BJ (cell line): ENCODE results near the gene EGFLAM. TPM values are rescaled to one million over a fixed set of nuclear protein-coding genes. Genes with fewer than 3 reads are reported as not detected.

ENCODE experiments used
- CTCF ChIA-PET: fragments of 350-600 bp; formaldehyde crosslinking; extraction: SDS; loops from one replicate; lab custom pipeline; 2021; ENCODE audit warnings: antibody characterized with exemption, inconsistent platforms; lab: Yijun Ruan, JAX
- POLR2A ChIA-PET: fragments of 300-600 bp; sonication (Branson Sonifier 250); formaldehyde crosslinking; extraction: SDS; loops from one replicate; lab custom pipeline; 2021; ENCODE audit warnings: antibody characterized with exemption; lab: Charles Lee
- DNase-seq: peaks from one replicate; pipeline ENCODE4 v3.0.0-alpha.2; 2011; ENCODE audit warnings: low read depth
- H3K27me3 ChIP-seq: 2 replicates; pipeline ENCODE4 v1.6.0; 2011; ENCODE audit warnings: low read length; ENCODE audit not compliant: control insufficient read depth, insufficient read depth
- H3K36me3 ChIP-seq: 2 replicates; pipeline ENCODE4 v1.5.1; 2011; ENCODE audit warnings: low read length; ENCODE audit not compliant: control insufficient read depth, insufficient read depth
- H3K4me3 ChIP-seq: 2 replicates; pipeline ENCODE4 v1.5.1; 2011; ENCODE audit warnings: low read depth, mild to moderate bottlenecking, control low read depth, low read length
- polyA plus RNA-seq: library from polyadenylated mRNA; depleted of rRNA; stranded (reverse); fragments of >200 nt; gene quantifications from 2 replicates; pipeline ENCODE4 v1.2.3, GENCODE V29; 2011
- TF ChIP-seq, protein P1 (sequence below): IDR thresholded peaks from 2 replicates; pipeline ENCODE4 v1.5.1; 2011; ENCODE audit warnings: low read depth, mild to moderate bottlenecking, control low read depth, inconsistent platforms, low read length, moderate library complexity; ENCODE audit not compliant: insufficient read depth

Gene EGFLAM
- polyA plus RNA-seq, 1 experiment: 3.9 TPM

DNA sequence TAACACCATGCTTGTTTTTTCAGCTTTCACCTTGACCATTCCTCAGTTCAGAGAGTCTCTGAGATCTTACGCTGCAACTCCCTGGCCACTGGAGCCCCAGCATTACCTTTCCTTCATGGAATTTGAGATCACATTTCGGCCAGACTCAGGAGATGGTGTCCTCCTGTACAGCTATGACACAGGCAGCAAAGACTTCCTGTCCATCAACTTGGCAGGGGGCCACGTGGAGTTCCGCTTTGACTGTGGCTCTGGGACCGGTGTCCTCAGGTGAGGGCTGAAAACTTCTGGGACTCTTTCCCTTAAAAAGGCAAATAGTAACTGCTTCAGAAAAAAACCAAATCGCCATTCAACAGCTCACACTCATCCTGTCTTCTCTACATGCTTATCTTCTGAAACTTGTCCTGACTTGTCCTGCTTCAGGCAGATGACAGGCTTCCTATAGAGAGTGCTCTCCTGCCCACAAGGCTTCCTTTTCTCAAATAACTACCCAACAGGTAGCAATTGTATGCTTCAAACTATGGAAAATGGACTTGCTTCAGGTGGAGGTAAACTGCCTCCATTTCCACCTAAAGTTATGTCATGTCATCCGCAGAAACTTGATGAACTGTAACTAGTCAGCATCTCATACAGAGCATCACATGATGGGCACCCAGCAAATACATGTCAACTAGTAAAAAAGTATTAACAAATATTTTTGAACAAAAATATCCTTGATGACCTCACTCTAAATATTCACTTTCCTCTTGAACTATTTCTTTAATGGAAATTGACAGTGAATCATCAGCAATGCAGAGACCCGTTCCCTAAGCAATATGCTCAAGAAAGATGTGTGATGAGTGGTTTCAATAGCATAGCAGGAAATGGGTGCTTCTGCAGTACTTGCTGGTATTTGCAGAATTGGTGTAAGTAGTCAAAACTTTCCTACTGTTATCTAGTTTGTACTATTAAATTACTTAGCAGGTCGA, 168.9 kb downstream of the EGFLAM start:
- ChIA-PET POLR2A (no interaction called here), CTCF (interaction anchor here (0.5 kb wide), 1 partner anchor 48 kb away, joined by 3 read pairs; no protein-coding TSS in a partner anchor)
- DNase-seq: no peak
- TF ChIP-seq, protein P1, sequence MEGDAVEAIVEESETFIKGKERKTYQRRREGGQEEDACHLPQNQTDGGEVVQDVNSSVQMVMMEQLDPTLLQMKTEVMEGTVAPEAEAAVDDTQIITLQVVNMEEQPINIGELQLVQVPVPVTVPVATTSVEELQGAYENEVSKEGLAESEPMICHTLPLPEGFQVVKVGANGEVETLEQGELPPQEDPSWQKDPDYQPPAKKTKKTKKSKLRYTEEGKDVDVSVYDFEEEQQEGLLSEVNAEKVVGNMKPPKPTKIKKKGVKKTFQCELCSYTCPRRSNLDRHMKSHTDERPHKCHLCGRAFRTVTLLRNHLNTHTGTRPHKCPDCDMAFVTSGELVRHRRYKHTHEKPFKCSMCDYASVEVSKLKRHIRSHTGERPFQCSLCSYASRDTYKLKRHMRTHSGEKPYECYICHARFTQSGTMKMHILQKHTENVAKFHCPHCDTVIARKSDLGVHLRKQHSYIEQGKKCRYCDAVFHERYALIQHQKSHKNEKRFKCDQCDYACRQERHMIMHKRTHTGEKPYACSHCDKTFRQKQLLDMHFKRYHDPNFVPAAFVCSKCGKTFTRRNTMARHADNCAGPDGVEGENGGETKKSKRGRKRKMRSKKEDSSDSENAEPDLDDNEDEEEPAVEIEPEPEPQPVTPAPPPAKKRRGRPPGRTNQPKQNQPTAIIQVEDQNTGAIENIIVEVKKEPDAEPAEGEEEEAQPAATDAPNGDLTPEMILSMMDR: no peak
- H3K27me3 ChIP-seq: no peaks in the 10 kb centered on the region
- H3K4me3 ChIP-seq: no peak overlapping the region
- H3K36me3 ChIP-seq: no peaks in the 10 kb centered on the region

DNA sequence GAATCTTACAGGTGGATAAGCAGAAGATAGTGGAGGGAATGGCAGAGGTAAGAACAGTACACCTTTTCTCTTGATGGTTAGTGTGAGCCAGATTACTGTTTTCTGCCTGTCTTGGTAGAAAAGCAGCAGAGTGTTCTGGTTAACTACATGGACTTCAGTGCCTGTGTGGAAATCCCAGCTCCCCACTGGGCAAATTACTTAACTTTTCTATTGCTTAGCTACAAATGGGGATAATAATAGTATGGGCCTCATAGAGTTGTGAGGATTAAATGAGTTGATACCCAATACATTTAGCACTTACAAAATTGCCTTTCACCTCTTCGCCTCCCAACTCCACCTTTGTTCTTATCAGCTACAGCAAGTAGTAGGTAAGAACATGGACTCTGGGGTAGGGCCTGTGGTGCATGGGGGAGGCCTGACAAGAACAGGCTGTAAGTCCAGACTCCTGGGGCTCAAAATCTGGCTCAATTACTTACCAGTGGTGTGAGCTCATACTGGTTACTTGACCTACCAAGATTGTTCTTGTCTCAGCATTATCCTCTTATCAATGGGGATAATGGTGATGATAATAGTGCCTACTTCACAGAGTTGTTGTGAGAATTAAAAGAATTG, 173.0 kb downstream of the EGFLAM start:
- DNase-seq: no peak
- H3K4me3 ChIP-seq: no peak overlapping the region
- H3K36me3 ChIP-seq: no peaks in the 10 kb centered on the region
- H3K27me3 ChIP-seq: no peaks in the 10 kb centered on the region
- ChIA-PET CTCF (interaction anchor here (1.3 to 6.0 kb wide), 4 partner anchors 10 to 378 kb away, joined by 4 to 42 read pairs (median 22); no protein-coding TSS in a partner anchor), POLR2A (no interaction called here)
- TF ChIP-seq, protein P1: no peak

DNA sequence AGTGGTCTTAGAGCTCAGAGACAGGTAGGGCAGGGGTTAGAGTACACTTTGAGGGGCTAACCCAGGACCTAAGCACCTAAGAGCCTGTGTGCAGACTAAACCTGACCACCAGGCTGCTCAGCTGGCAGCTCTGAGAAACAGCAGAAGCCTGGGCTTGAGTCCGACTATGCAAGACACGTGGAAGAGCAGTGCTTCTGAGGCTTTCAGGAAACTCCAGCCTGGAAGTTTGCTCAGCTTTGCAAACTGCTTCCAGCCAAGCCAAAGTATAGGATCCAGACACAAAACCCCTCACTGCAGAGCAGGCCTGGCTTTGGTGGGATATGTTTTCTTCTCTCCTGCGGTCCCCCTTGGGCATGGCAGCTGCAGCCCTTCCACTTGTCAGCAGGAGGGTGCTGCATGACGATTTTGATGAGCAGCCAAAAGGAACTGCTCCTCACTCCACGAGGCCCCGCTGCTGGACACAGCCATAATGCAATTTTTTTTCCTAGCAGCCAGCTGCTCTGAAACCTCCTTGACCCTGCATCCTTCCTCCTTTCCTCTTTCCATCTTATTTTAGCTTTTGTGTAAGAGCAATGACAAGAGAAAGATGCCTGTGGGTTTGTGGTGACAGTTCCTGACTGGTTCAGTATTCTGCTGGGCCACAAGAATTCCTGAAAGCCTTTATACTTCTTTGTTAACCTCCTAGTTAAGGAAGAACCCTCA, 175.0 kb downstream of the EGFLAM start:
- POLR2A ChIA-PET: no interaction called here

DNA sequence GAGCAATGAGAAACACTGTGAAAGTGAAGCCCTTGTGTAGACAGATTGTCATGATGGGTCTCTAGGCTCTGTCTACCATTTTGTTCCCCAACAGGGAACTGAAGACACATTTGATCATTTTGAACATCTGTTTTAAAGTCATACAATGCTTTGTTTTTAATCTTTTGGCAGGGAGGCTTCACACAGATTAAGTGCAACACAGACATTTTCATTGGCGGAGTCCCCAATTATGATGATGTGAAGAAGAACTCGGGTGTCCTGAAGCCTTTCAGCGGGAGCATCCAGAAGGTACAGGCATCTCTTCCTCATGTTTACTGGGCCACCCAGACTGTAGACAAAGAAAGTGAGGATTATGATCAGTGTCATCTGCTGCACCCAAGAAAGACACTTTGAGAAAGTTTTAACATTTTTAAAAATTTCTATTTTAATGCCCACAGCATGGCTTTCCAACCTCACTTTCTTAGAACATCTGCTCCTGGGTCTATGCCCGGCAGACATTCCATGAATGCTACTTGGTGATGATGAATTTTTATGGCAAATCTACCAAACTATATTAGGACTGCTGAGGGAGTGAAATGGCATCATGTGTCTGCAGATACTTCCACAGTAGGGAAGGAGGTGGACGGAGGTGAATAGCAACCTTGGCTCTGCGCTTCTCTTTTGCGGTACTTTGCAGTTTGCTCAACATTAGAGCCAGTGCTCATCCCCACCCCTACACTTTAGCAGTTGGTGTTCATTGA, 176.8 kb downstream of the EGFLAM start:
- Histone ChIP-seq H3K4me3 (no peak overlapping the region), H3K36me3 (no peaks in the 10 kb centered on the region), H3K27me3 (no peaks in the 10 kb centered on the region; the same call in 1 of the 2 replicates)
- CTCF ChIA-PET: interaction anchor here (2.8 to 5.9 kb wide), 2 partner anchors 52 to 374 kb away, joined by 17 to 35 read pairs; no protein-coding TSS in a partner anchor
- TF ChIP-seq, protein P1: no peak
- POLR2A ChIA-PET: no interaction called here
- peak; percentile 30 for DNase-seq

More for the DNA sequence above, 175.0 kb downstream of the EGFLAM start:
- Histone ChIP-seq H3K4me3 (no peak overlapping the region), H3K36me3 (no peaks in the 10 kb centered on the region), H3K27me3 (no peaks in the 10 kb centered on the region)
- DNase-seq: peak; percentile 63
- CTCF ChIA-PET: interaction anchor here (0.6 to 6.0 kb wide), 10 partner anchors 9 to 505 kb away, joined by 3 to 42 read pairs (median 6); no protein-coding TSS in a partner anchor
- TF ChIP-seq, protein P1: 0 out of 2 replicates have a peak, but pooled peaks have one; percentile 19
